GM10266 (cell line): ENCODE data around the gene NT5DC2.

Experiments used
- DNase-seq: peaks from one replicate; pipeline ENCODE4 v3.0.0; 2012; ENCODE audit errors: extremely low spot score
- TF ChIP-seq, protein P1 (sequence below): IDR thresholded peaks from 2 replicates; pipeline ENCODE4 v1.5.1; 2012; ENCODE audit warnings: mild to moderate bottlenecking, low read depth; ENCODE audit not compliant: control insufficient read depth, insufficient read depth; ENCODE audit errors: missing control alignments

NT5DC2 gene

DNA sequence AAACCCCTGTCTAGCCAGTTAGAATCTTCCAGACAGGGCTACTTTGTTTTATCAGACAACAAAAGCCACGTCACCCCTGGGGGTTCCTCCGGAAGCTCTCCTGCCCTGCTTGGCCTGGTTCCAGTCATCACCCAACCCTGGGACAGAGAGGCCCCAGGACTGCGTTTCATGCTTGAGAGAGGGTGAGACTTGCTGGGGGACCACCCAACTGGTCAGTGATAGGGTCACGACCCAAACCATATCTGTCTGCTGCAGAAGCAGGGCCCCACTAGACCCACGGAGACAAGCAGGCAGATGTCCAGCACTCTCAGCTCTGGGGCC, 1.2 kb downstream of the NT5DC2 start:
- TF ChIP-seq, protein P1, sequence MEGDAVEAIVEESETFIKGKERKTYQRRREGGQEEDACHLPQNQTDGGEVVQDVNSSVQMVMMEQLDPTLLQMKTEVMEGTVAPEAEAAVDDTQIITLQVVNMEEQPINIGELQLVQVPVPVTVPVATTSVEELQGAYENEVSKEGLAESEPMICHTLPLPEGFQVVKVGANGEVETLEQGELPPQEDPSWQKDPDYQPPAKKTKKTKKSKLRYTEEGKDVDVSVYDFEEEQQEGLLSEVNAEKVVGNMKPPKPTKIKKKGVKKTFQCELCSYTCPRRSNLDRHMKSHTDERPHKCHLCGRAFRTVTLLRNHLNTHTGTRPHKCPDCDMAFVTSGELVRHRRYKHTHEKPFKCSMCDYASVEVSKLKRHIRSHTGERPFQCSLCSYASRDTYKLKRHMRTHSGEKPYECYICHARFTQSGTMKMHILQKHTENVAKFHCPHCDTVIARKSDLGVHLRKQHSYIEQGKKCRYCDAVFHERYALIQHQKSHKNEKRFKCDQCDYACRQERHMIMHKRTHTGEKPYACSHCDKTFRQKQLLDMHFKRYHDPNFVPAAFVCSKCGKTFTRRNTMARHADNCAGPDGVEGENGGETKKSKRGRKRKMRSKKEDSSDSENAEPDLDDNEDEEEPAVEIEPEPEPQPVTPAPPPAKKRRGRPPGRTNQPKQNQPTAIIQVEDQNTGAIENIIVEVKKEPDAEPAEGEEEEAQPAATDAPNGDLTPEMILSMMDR = no peak
- peak; percentile 56 for DNase-seq

DNA sequence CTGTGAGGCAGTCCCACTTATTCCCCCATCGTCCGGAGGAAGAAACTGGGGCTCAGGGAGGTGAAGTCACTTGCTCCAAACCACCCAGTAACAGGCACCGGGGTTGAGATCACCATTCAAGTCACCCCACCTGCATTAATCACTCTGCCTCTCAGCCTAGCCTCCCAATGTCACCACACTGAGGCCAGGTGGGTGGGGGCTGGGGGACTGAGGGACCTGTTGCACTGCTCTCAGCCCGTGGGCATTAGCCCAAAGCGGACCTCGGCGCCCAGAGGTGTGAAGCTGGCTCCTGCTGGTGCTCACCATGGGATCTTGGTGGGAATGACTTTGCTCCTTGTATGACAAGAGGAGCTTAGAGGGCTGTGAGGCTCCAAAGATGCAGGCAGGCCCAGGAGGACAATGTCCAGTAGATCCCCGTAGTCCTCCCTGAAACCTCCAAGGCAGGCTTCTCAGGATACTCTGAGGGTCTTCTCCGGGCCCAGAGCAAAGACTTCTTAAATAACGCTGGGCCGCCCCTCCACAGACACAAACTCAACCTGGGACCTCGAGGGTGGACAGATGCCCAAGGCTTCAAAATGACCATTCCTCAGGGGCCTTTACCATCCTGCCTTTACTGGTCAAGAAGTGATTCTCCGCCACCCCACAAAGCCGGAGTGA, 1.7 kb downstream of the NT5DC2 start:
- DNase-seq = peak; percentile 12
- TF ChIP-seq, protein P1 = no peak

DNA sequence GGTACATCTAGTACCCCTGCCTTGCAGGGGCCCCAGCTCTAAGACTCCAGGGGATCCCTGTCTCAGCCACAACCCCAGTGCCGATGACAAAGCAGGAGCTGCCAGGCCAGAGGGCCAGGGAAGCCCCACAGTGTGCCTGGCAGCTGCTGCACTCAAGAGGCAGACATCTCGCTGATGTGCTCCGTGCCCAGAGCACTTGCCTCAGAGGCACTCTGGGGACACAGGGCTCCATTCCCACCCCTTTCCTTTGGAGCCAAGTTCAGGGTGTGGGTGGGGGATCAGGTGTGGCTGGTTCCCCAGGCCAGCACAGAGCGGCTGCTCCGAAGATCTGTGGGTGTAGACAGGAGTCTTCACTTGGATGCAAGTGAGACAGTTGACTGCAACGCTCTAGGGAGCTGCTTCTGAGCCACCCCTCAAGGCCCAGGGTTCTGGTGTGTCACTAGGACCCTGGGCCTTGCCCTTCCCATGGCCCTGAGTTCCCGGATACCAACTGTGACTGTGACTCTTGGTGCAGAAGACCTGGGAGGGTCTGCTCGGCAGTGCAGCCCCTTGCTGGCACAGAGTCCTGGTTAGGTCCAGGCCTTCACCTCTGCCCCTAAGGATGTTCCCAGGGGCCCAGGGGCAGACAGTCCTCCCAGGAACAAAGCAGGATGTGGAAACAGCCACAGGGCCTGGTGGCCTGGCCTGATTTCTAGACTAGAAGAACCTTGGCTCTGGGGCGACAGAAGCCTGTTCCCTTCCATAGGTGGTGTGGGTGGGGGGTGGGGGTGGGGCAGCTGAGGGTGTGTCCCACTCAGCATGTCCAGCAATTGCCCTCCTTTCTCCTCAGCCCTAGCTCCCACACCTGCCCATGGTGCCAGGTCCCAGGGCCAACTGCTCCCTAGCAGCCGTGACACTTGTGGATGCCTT, 2.5 kb downstream of the NT5DC2 start:
- DNase-seq = peak; percentile 15
- TF ChIP-seq, protein P1 = no peak

DNA sequence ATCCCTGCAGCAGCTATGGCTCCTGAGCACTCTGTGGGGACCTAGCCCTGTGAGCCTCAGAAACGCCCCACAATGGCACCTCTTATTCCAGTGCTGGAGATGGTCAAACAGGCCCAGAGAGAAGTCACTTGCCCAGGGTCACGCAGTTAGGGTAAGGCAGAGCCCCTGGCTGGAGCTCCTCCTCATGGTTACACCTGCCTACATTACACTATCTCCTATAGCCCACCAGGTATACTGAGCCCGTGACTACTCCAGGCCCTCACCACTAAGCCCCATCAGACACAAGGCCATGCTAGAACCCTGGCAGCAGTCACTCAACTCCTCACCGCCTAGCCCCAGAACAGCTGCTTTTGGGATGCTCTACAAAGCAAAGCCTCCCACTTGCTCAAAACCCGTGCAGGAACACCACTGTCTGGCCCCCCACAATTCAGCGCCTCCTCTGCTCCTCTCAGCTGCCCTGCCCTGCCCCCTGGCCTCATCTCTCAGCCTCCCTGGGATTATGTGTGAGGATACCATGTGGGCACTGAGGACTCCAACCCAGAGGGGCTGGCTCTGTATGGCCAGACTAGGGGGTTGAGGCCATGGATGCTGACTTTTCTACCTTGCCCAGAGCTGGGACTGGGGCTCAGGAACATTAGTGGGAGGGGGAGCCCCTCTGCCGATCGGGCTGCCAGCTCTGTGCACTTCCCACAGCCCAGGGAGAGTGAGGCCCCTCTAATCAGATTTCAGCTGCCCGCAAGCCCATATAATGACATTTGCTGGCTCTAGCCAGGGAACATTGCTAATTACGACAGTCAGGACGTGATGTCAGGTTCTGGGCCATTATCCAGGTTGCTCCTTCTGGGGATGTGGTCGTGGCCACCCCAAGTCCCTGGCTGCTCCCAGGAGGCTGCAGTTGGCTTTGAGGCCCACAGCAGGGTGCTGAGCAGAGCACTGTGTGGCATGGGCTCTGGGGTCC, 4.0 kb downstream of the NT5DC2 start:
- no peak for DNase-seq
- TF ChIP-seq, protein P1 = no peak

DNA sequence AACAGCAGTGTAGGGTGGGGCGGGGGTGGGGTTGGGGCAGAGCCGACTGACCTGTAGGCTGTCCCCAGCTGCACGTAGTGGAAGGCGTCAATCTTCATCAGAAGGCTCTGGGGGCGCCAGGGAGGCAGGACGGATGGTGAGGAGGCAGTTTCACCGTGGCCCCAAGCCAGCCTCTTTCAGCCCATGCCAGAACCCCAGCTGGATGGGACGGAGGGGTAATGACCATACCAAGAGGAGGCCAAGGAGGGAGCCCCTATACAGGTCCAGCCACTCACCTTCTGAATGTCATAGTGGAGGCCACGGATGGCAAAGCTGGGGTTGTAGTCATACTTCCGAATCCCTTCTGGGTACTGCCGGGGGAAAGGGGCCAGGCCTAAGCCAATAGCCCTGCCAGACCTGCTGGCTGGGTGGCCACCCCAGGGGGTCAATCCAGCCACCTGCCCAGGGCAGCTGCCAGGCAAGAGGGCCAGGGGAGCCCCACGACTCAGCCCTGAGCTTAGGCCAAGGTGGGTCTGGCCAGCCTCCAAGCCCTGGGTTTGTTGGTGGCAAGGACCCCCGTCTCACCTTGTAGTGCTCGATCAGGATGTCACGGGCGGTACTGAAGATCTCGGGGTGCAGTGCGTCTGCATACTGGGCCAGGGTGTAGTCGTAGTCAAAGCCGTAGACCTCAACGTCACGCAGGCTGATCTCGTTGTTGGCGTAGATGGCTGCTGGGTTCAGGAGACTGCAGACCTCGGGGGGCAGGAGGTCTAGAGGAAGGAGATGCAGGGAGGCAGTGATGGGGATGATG, 4.9 kb downstream of the NT5DC2 start:
- peak; percentile 12 for DNase-seq
- TF ChIP-seq, protein P1 = no peak

DNA sequence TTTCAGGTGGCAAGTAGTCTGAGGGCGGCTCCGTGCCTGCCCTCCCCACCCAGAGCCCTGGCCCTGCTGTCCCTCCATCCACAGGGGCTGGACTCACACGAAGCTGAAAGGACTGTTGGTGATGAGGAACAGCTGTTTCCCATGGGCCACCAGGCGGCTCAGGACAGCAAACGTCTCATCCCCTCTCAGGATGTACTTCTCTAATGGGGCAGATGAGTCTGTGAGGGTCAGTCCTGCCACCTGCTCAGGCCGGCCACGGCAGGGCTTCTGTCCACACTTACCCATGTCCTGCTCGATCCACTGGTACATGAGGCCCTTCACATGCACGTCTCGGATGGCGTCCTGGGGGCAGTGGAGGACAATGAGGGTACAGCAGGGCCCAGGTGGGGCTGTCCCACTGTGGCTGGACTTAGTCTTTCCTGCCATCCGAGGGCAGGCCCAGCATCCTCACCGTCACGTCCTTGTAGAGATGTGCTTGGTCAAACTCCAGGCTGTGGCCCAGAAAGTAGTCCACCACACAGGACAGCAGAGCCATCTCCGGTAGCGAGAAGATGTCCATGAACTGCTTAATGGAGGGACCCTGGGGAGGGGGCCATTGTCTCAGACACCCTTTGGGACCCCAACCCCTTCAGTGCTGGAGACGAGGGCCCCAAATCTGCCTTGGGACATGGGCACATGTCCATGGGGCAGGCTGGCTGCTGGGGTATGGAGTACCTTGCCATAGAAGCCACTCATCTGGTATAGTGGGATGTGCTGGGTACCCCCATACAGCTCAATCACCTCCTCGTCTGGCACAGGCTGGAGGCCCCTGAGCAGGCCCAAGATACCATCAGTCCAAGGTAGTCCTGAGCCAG, 5.7 kb downstream of the NT5DC2 start:
- no peak for DNase-seq

More for the DNA sequence above, 5.7 kb downstream of the NT5DC2 start:
- TF ChIP-seq, protein P1 = no peak
